Spleen (tissue), 11 donors: ENCODE results near the gene JAG1. TPM values are rescaled to one million over a fixed set of nuclear protein-coding genes. Genes with fewer than 3 reads are reported as not detected.

Experiments used
- DNase-seq: peaks from one replicate; pipeline ENCODE4 v3.0.0-alpha.2; 2020
- H3K27ac ChIP-seq, 8 donors: fragments of 200-600 bp; sonication (generic) in 7 of 8; 1 replicate in 4 of 8; 2 replicates in 4 of 8; pipeline versions ENCODE4 v1.5.0 to v1.8.0; 2016 to 2021; ENCODE audit warnings: inconsistent platforms in 4 of 8, mild to moderate bottlenecking in 4 of 8, moderate library complexity in 1 of 8
- H3K27me3 ChIP-seq, 7 donors: fragments of 200-600 bp; sonication (generic) in 6 of 7; replicated peaks in 1 of 7; 1 replicate in 4 of 7; 2 replicates in 3 of 7; pipeline versions ENCODE4 v1.5.0 to v1.8.0; 2016 to 2021; ENCODE audit warnings: inconsistent platforms in 3 of 7, mild to moderate bottlenecking in 1 of 7
- H3K36me3 ChIP-seq, 6 donors: fragments of 200-600 bp; sonication (generic) in 5 of 6; 1 replicate in 4 of 6; 2 replicates in 2 of 6; pipeline versions ENCODE4 v1.5.0 to v1.8.0; 2016 to 2021; ENCODE audit warnings: inconsistent platforms in 2 of 6
- H3K4me1 ChIP-seq, 6 donors: fragments of 200-600 bp; sonication (generic) in 5 of 6; 1 replicate in 3 of 6; 2 replicates in 3 of 6; pipeline versions ENCODE4 v1.5.0 to v1.8.0; 2016 to 2021; ENCODE audit warnings: inconsistent platforms in 3 of 6
- H3K4me3 ChIP-seq, 8 donors: fragments of 200-600 bp; sonication (generic) in 7 of 8; 1 replicate in 4 of 8; 2 replicates in 4 of 8; pipeline versions ENCODE4 v1.5.0 to v1.8.0; 2016 to 2021; ENCODE audit warnings: inconsistent platforms in 4 of 8, mild to moderate bottlenecking in 4 of 8, moderate library complexity in 2 of 8
- H3K9me3 ChIP-seq, 8 donors: fragments of 200-600 bp; sonication (generic) in 7 of 8; 1 replicate in 4 of 8; 2 replicates in 4 of 8; pipeline versions ENCODE4 v1.5.0 to v1.8.0; 2016 to 2021; ENCODE audit warnings: inconsistent platforms in 4 of 8
- POLR2A ChIP-seq, 3 donors: fragments of 450-650 bp; IDR thresholded peaks; one replicate each; pipeline ENCODE4 v1.5.1; 2017; ENCODE audit warnings: antibody characterized with exemption in 3 of 3, mild to moderate bottlenecking in 1 of 3
- POLR2AphosphoS5 ChIP-seq, 3 donors: sonication (generic); formaldehyde crosslinking; IDR thresholded peaks; one replicate each; pipeline ENCODE4 v1.5.1; 2017; ENCODE audit warnings: antibody characterized with exemption in 3 of 3
- WGBS, 5 donors: extraction: QIAGEN DNeasy Blood & Tissue Kit in 3 of 5; methylation state at CpG; one replicate each; pipeline versions ENCODE4 v1.1.5 to v1.1.7; 2013 to 2018; 5-methylcytosine and 5-hydroxymethylcytosine counted together
- intact Hi-C: fragments of 100-400 bp; cut with DNase I; formaldehyde crosslinking; loops from one replicate; pipeline ENCODE4 v1.15.0; 2023; ENCODE audit warnings: low total_unique reads
- polyA plus RNA-seq, 3 donors: library from polyadenylated mRNA; stranded (reverse); fragments of 200-250 nt; gene quantifications; one replicate each; pipeline ENCODE4 v1.2.1, GENCODE V29; 2013
- total RNA-seq, 7 donors: library from RNA; depleted of rRNA in 3 of 7; stranded (reverse); fragments of >200 nt in 3 of 7; fragmentation: NEBNext Ultra II Directional in 4 of 7; extraction: Animal tissue kit (Norgen Biotek cat#: 25700) in 4 of 7; gene quantifications; one replicate each; pipeline versions ENCODE4 v1.1.0 to v1.2.1, GENCODE V29; 2016 to 2021
- TF ChIP-seq, protein P1 (sequence below), 11 experiments: fragments of 200-600 bp in 7 of 11; fragments of 450-650 bp in 4 of 11; sonication (generic) in 4 of 11; IDR thresholded peaks in 8 of 11; conservative IDR thresholded peaks in 3 of 11; 1 replicate in 7 of 11; 2 replicates in 4 of 11; pipeline versions ENCODE4 v1.4.0 to v1.8.0; 2016 to 2021; ENCODE audit warnings: antibody characterized with exemption in 11 of 11, inconsistent platforms in 4 of 11, mild to moderate bottlenecking in 1 of 11
- donor health status: healthy with polysubstance abuse.
- donor health status: DM: no; HTN: no; CAD: no; lungs with moderate emphysema.
- donor health status: DM: no; HTN: no; CAD: no.
- donor health status: Bipolar disorder and iron deficiency.
- donor health status: healthy.
- donor health status: DM: no; HTN: no; CAD: no.
- donor health status: DM: yes; HTN: yes; CAD: no.

Gene JAG1
- total and polyA plus RNA-seq, 10 donors, result 5.6 to 85.3 (median 50.1) TPM

DNA sequence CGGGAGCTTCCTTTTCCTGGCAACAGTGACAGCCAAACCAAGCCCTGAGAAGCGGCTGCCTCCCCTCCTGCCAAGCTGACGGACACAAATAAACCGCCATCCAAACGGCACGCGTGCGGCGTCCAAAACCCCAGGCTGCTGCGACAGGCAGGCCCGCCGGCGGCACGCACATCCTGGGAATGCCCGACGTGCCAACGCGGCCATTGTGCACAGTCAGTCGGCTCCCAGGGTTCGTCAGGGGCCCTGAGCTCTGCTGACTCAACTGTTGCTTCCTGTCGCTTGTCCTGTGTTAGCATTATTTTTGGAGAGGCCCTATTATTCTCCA, 6.8 kb downstream of the JAG1 start:
- peak overlapping the region; percentile 7 to 70 (median 60) for H3K27ac ChIP-seq
- intact Hi-C loops, result no loop called here
- peak overlapping the region in 3 of 8 donors; percentile 4 to 81 (median 43) for H3K4me3 ChIP-seq
- WGBS, 5 donors, result 51 to 81% (median 67%) methylated on average over 13 to 21 of the region's 21 CpGs
- no peak for TF ChIP-seq POLR2A (IDR thresholded peaks at IDR 0.05)
- TF ChIP-seq POLR2AphosphoS5 (IDR thresholded peaks at IDR 0.05), result peak; percentile 44 to 87 (median 83)
- TF ChIP-seq, protein P1, sequence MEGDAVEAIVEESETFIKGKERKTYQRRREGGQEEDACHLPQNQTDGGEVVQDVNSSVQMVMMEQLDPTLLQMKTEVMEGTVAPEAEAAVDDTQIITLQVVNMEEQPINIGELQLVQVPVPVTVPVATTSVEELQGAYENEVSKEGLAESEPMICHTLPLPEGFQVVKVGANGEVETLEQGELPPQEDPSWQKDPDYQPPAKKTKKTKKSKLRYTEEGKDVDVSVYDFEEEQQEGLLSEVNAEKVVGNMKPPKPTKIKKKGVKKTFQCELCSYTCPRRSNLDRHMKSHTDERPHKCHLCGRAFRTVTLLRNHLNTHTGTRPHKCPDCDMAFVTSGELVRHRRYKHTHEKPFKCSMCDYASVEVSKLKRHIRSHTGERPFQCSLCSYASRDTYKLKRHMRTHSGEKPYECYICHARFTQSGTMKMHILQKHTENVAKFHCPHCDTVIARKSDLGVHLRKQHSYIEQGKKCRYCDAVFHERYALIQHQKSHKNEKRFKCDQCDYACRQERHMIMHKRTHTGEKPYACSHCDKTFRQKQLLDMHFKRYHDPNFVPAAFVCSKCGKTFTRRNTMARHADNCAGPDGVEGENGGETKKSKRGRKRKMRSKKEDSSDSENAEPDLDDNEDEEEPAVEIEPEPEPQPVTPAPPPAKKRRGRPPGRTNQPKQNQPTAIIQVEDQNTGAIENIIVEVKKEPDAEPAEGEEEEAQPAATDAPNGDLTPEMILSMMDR (IDR thresholded peaks at IDR 0.05 in 8 of 11, conservative IDR thresholded peaks at IDR 0.05 in 3 of 11), result no peak
- peaks cover 14 to 97% (median 67%) of the 10 kb centered on the region in 6 donors for H3K4me1 ChIP-seq
- H3K9me3 ChIP-seq, result no peaks in the 10 kb centered on the region
- peaks cover 0 to 45% (median 5%) of the 10 kb centered on the region in 7 donors for H3K27me3 ChIP-seq
- DNase-seq, result peak; percentile 82
- peaks cover 0 to 58% (median 3%) of the 10 kb centered on the region in 6 donors for H3K36me3 ChIP-seq

DNA sequence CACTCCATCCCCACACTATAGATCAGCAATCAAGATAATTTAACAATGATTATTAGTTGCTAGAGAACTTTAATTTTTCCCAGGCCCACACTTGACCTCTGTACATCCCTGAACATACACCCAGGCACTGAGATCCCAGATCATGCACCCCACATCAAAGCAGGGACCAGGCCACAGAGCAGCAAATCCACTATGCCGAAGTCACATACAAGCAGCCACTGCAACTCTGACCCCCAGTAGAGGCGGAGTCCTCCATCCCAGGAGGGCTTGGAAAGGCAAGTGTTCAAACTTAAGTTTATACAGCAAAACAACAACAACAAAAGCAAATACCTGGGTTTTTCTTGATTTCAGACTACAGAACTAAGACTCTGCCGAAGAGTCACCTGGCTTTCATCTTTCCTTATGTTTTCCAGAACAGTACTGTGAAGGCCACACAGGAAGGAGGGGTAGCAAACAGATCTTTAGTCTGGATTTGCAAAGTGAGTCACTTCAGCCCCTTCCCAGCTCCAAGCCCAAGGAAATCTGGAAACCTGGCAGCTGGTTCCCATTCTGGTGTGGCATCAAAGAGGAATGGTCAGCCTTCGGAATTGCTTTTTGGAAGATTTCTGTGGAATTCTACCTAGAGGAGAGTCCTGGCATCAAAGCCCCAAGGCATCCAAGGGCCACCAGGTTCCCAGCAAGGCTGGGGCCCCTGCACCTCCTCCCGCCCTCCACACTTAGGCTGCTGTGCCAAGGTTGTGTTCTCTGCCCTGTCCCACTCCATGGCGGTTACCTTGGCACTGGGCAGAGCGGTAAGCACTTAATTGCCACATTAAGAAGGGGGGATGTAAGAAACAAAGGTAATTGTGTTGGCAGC, 7.3 kb downstream of the JAG1 start:
- peak overlapping the region; percentile 7 to 70 (median 60) for H3K27ac ChIP-seq
- peak overlapping the region in 3 of 8 donors; percentile 4 to 81 (median 43) for H3K4me3 ChIP-seq
- no peaks in the 10 kb centered on the region for H3K9me3 ChIP-seq
- no peak for DNase-seq
- intact Hi-C loops, result no loop called here
- WGBS, 5 donors, result 64 to 87% (median 72%) methylated on average over 7 of the region's 7 CpGs
- H3K27me3 ChIP-seq, result peaks cover 0 to 43% (median under 1%) of the 10 kb centered on the region in 7 donors
- peaks cover 13 to 93% (median 61%) of the 10 kb centered on the region in 6 donors for H3K4me1 ChIP-seq
- no peak for TF ChIP-seq POLR2AphosphoS5 (IDR thresholded peaks at IDR 0.05)
- TF ChIP-seq, protein P1 (IDR thresholded peaks at IDR 0.05 in 8 of 11, conservative IDR thresholded peaks at IDR 0.05 in 3 of 11), result no peak
- no peak for TF ChIP-seq POLR2A (IDR thresholded peaks at IDR 0.05)
- H3K36me3 ChIP-seq, result peaks cover 0 to 64% (median 6%) of the 10 kb centered on the region in 6 donors

DNA sequence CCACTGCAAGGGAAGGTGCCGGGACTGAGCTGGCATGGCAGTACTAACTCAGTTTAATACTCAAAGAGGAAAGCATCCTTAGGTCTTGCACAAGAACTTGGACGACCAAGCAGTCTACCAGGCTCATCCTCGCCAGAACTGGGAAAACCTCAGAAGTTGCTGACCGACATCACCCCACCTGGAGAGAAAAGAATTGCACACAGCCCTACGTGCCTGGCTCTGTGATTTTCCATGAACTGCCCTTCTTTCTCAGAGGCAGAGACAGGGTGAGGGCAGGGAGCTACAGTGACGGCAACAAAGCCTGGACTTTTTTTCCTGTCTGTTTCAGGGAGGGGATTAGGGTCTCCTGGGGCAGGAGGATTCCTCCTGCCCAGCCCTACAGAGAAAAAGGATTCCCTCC, 8.0 kb downstream of the JAG1 start:
- Histone ChIP-seq H3K9me3 (no peaks in the 10 kb centered on the region), H3K27ac (peak overlapping the region in 5 of 8 donors; percentile 55 to 70 (median 65)), H3K4me3 (no peak overlapping the region), H3K4me1 (peaks cover 11 to 87% (median 55%) of the 10 kb centered on the region in 6 donors), H3K36me3 (peaks cover 0 to 71% (median 9%) of the 10 kb centered on the region in 6 donors), H3K27me3 (peaks cover 0 to 43% (median 0%) of the 10 kb centered on the region in 7 donors)
- intact Hi-C loops, result no loop called here
- WGBS, 5 donors, result 51 to 72% (median 68%) methylated on average over 6 of the region's 6 CpGs
- no peak for TF ChIP-seq POLR2A (IDR thresholded peaks at IDR 0.05)
- TF ChIP-seq, protein P1 (IDR thresholded peaks at IDR 0.05 in 8 of 11, conservative IDR thresholded peaks at IDR 0.05 in 3 of 11), result no peak
- TF ChIP-seq POLR2AphosphoS5 (IDR thresholded peaks at IDR 0.05), result no peak
- DNase-seq, result no peak

DNA sequence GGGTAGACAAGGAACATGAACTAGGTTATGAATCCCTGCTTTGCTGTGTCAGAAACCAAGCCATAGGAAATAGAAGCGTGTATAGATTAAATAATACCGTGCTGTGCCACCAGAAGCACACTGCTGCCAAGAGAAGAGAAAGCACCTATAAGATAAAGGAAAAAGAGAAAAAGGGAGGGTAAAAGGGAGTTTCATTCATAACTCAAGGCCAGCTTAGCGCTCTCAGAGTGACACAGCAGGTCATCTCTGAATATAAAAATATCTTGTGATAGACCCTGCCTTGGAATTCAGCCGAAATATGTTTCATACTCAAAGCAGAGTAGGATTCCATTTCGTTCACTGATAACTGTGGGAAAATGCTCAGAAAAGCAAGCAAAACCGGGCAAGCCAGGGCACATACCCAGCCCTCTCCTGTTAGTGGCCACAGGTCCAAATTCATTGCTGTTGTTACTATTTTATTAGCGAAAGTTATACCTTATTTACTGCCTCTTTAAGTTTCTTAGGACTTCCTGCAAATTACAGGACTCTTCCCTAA, 8.7 kb downstream of the JAG1 start:
- intact Hi-C loops, result no loop called here
- H3K27ac ChIP-seq, result peak overlapping the region in 3 of 8 donors; percentile 22 to 67 (median 65)
- no peaks in the 10 kb centered on the region for H3K9me3 ChIP-seq
- peaks cover 0 to 78% (median 9%) of the 10 kb centered on the region in 6 donors for H3K36me3 ChIP-seq
- no peak overlapping the region for H3K4me3 ChIP-seq
- WGBS, 5 donors, result 52 to 72% (median 69%) methylated on average over 7 of the region's 7 CpGs
- no peak for DNase-seq
- TF ChIP-seq POLR2AphosphoS5 (IDR thresholded peaks at IDR 0.05) (no peak), POLR2A (IDR thresholded peaks at IDR 0.05) (no peak)
- TF ChIP-seq, protein P1 (IDR thresholded peaks at IDR 0.05 in 8 of 11, conservative IDR thresholded peaks at IDR 0.05 in 3 of 11), result no peak
- peaks cover 0 to 39% (median 0%) of the 10 kb centered on the region in 7 donors for H3K27me3 ChIP-seq
- peaks cover 11 to 85% (median 50%) of the 10 kb centered on the region in 6 donors for H3K4me1 ChIP-seq
